Measurements from ENCODE around the gene ST3GAL4. TPM values are rescaled to one million over a fixed set of nuclear protein-coding genes. Genes with fewer than 3 reads are reported as not detected.
A peak's percentile ranks its signal among the peaks of the same experiment; 100 is the strongest.

Gene ST3GAL4
- total and polyA plus RNA-seq, 2 of the 8 experiments (the other 6 are each of a cell fraction or from before 2014, with no cell fraction given) = 15.6 to 20.0 TPM

DNA sequence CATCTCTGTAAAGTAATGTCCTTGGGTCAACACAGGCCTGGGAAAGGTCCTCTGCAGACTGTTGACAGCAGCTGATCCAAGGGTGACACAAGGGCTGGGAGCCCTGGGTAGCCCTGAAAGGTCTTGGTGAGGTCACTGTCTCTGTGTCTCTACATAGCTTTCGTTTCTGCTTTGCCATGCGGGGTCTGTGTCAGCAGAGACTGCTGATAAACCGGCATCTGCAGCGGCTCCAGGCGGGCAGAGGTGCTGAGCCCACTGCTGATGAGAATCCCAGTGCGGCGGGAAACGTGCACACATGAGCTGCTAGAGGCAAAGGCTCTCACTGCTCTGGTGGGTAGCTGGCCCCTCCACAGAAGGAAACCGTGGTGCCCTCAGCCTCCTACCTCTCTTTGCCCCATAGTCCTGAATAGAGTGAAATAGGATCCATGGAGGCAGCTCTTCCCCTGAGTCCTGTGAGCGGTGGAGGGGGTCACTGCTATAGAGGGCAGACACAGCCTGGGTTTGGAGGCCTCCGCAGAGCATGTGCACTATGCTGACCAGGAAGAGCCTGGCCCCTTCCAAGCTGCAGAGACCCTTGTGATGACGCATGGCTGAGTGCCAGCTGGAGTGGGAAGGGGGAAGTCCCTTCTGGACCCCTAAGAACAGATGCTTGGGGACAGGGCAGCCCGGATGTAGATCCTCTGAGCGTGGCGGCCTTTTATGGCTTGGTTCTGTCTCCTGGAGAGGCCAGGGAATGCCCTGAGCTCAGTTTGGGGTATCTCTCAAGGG is 17.8 kb upstream of the ST3GAL4 start:
- H3K23ac ChIP-seq (ENCODE audit: insufficient read length) = no peak overlapping the region
- no peak overlapping the region for H3K9ac ChIP-seq (replicated peaks in 1 of 4; ENCODE audit: extremely low read depth in 1 of 4, low read depth in 3 of 4, low read length in 3 of 4)
- no peaks in the 10 kb centered on the region for H3K9me3 ChIP-seq (ENCODE audit: insufficient read depth in 2 of 2, low read depth in 1 of 2, low read length in 1 of 2)
- 0 out of 2 replicates have a peak overlapping the region, but pooled peaks have one; percentile 32 for H2BK20ac ChIP-seq (ENCODE audit: low read length)
- H3K79me1 ChIP-seq (ENCODE audit: low read depth, low read length) = no peaks in the 10 kb centered on the region; the same call in 1 of the 2 replicates
- CTCF ChIA-PET (ENCODE audit: partially characterized antibody) = interaction anchor here (0.7 to 2.4 kb wide), 4 partner anchors 11 to 28 kb away, joined by 4 to 10 read pairs (median 8); no protein-coding TSS in a partner anchor
- H4K20me1 ChIP-seq (replicated peaks in 1 of 2; ENCODE audit: control insufficient read depth in 1 of 2, insufficient read depth in 2 of 2, low read length in 2 of 2) = no peaks in the 10 kb centered on the region
- H3K79me2 ChIP-seq (ENCODE audit: control insufficient read depth in 1 of 2, insufficient read depth in 2 of 2, low read length in 2 of 2) = no peaks in the 10 kb centered on the region
- H2BK15ac ChIP-seq (ENCODE audit: low read length) = no peak overlapping the region
- 96% methylated on average over 15 of the region's 15 CpGs; no CpG with 5 or more reads in 1 of the 2 experiments for whole genome bisulfite sequencing, 2 experiments (ENCODE audit: extremely low coverage in 1 of 2, insufficient coverage in 1 of 2, insufficient read length in 1 of 2, insufficient replicate concordance in 2 of 2, low coverage in 1 of 2, low lambda C conversion rate in 2 of 2, missing lambda C conversion rate in 1 of 2)
- H3K56ac ChIP-seq (replicated peaks; ENCODE audit: insufficient read length, low read depth, low read length) = no peak overlapping the region
- H3K36me3 ChIP-seq (ENCODE audit: control insufficient read depth in 2 of 4, insufficient read depth in 4 of 4, low read length in 3 of 4) = peaks cover 0 to 11% (median 3%) of the 10 kb centered on the region in 4 experiments; a peak in 3 of 8 replicates
- H3K27me3 ChIP-seq (replicated peaks in 1 of 4; ENCODE audit: control insufficient read depth in 3 of 4, extremely low read depth in 1 of 4, insufficient read depth in 3 of 4, low read length in 3 of 4) = no peaks in the 10 kb centered on the region
- no peak for DNase-seq (ENCODE audit: low read depth in 1 of 2, low spot score in 2 of 2)
- H3K18ac ChIP-seq (ENCODE audit: extremely low read depth, low read length) = no peak overlapping the region; the same call in 1 of the 2 replicates
- no peak overlapping the region for H4K91ac ChIP-seq (replicated peaks; ENCODE audit: insufficient read length, low read length)
- no peak overlapping the region for H2AFZ ChIP-seq (ENCODE audit: low read length)
- no peak overlapping the region for H3K4me2 ChIP-seq (ENCODE audit: insufficient read depth in 1 of 2, low read depth in 2 of 2, low read length in 2 of 2)
- H4K5ac ChIP-seq (ENCODE audit: insufficient read length, low read depth, low read length) = no peak overlapping the region
- H3K4me3 ChIP-seq (ENCODE audit: extremely low read depth in 1 of 4, insufficient read depth in 2 of 4, low read depth in 3 of 4, low read length in 4 of 4) = no peak overlapping the region
- no peaks in the 10 kb centered on the region for H3K23me2 ChIP-seq (ENCODE audit: low read depth, low read length)
- 0 out of 2 replicates have a peak overlapping the region, but pooled peaks have one; percentile 5 for H2BK12ac ChIP-seq (ENCODE audit: low read depth, low read length)
- peaks cover 0 to 8% (median 3%) of the 10 kb centered on the region in 4 experiments; a peak in 2 of 7 replicates for H3K4me1 ChIP-seq (replicated peaks in 1 of 4; ENCODE audit: control insufficient read depth in 3 of 4, insufficient read depth in 4 of 4, low read length in 3 of 4)
- POLR2A ChIA-PET (ENCODE audit: partially characterized antibody) = interaction anchor here (0.7 to 2.1 kb wide), 6 partner anchors 13 to 172 kb away, joined by 3 to 6 read pairs (median 4); partner anchors contain the start of genes DCPS, FOXRED1 and SRPRA
- H2BK5ac ChIP-seq (ENCODE audit: low read depth, low read length) = no peak overlapping the region
- H2AK5ac ChIP-seq (ENCODE audit: low read depth, low read length) = no peak overlapping the region; the same call in 1 of the 2 replicates
- FAIRE-seq = no peak
- H3K4ac ChIP-seq (replicated peaks; ENCODE audit: insufficient read length, low read depth, low read length) = no peak overlapping the region
- H3K27ac ChIP-seq (ENCODE audit: low read depth, low read length) = no peak overlapping the region
- no peak overlapping the region for H3K14ac ChIP-seq (ENCODE audit: insufficient read length)
- H2BK120ac ChIP-seq (replicated peaks; ENCODE audit: low read depth, low read length) = no peak overlapping the region
- no peak overlapping the region for H4K8ac ChIP-seq (ENCODE audit: extremely low read depth, insufficient read depth, low read length)
- TF ChIP-seq YY1 (IDR thresholded peaks at IDR 0.05; ENCODE audit: low read depth, low read length) = no peak
- TF ChIP-seq TCF12 (IDR thresholded peaks at IDR 0.05; ENCODE audit: low read depth, low read length) = no peak
- no peak for TF ChIP-seq HDAC6 (IDR thresholded peaks at IDR 0.05; ENCODE audit: low read depth, low read length)
- TF ChIP-seq SP1 (IDR thresholded peaks at IDR 0.05; ENCODE audit: low read depth, low read length) = no peak
- TF ChIP-seq SUZ12 (IDR thresholded peaks at IDR 0.05; ENCODE audit: low read length) = no peak
- TF ChIP-seq KDM4A (IDR thresholded peaks at IDR 0.05; ENCODE audit: low read depth, low read length, severe bottlenecking) = no peak
- no peak for TF ChIP-seq ATF2 (IDR thresholded peaks at IDR 0.05; ENCODE audit: low read length)
- TF ChIP-seq CBX8 (IDR thresholded peaks at IDR 0.05; ENCODE audit: borderline replicate concordance, low read depth, low read length) = no peak
- TF ChIP-seq HDAC2 (IDR thresholded peaks at IDR 0.05; ENCODE audit: borderline replicate concordance in 1 of 2, low read depth in 2 of 2, low read length in 2 of 2) = no peak
